ENCODE data around the gene DNAH17. TPM values are rescaled to one million over a fixed set of nuclear protein-coding genes. Genes with fewer than 3 reads are reported as not detected.

The DNAH17 gene
- total RNA-seq, 1 experiment from 2014 or later = 0.69 TPM

DNA sequence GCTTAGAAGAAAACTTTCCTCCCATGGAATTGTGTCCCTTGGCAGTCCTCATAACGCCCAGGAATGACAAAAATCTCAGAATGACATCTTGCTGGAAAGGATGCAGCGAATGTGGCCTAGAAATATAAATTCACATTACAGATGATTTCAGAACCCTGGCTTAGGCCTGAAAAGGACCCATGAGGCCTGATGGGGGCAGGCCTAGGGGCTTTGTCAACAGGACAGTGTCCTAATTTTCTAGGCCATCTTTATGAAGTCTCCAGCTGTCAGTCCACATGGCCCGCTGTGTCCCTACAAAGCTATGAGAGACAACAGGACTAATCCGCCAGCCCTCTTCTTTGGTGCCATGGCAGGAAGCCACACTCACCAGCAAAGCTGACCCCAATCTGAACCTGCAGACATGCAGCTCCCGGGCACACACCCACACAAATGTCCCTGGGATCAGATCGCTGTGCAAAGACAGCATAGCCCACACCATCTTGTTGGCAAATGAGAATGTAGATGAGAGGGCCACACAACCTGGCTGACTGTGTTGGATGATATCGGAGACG, 40.4 kb upstream of the DNAH17 start:
- POLR2A ChIA-PET = no interaction called here

DNA sequence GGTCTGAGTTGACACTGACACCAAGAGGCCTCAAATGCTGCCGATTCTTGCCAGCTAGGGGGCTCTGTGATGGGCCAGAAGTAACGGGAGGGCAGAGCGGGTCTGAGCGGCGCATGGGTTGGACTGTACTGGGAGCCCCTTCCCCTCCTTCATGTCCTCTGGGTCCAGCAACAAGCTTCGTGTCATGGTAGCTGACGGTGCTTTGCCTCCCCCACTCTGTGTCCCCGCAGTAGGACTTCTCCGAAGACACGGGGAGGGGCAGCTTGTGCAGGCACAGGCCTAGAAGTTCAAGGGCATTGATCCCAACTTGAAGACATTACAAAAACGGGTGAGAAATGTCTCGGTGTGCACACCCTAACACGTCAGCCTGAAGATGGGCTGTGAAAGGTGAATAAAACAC, 39.8 kb upstream of the DNAH17 start:
- no peak for DNase-seq (ENCODE audit: low read depth, low spot score)
- Histone ChIP-seq H3K9me3 (ENCODE audit: control insufficient read depth in 1 of 2, insufficient read depth in 1 of 2, low read depth in 1 of 2, low read length in 2 of 2) (no peaks in the 10 kb centered on the region), H3K27me3 (ENCODE audit: insufficient read depth, low read length) (peaks cover under 1% of the 10 kb centered on the region; the same call in 1 of the 2 replicates), H3K9ac (ENCODE audit: low read length) (no peak overlapping the region), H3K27ac (ENCODE audit: low read depth, low read length) (no peak overlapping the region), H3K4me2 (ENCODE audit: low read length) (no peak overlapping the region), H3K36me3 (ENCODE audit: control insufficient read depth in 1 of 2, insufficient read depth in 2 of 2, low read length in 2 of 2) (no peaks in the 10 kb centered on the region), H4K20me1 (ENCODE audit: insufficient read depth) (no peaks in the 10 kb centered on the region), H2AFZ (ENCODE audit: low read depth, low read length, poor library complexity, severe bottlenecking) (no peak overlapping the region), H3K4me1 (ENCODE audit: control insufficient read depth in 1 of 2, insufficient read depth in 2 of 2, low read length in 2 of 2) (no peaks in the 10 kb centered on the region), H3K79me2 (ENCODE audit: insufficient read depth, low read length) (no peaks in the 10 kb centered on the region), H3K4me3 (replicated peaks in 1 of 2; ENCODE audit: low read depth in 1 of 2, low read length in 2 of 2) (no peak overlapping the region), H3K9me2 (ENCODE audit: insufficient read depth) (no peaks in the 10 kb centered on the region)
- intact Hi-C loops (cut with micrococcal nuclease) = no loop called here
- ATAC-seq = no peak
- RAD21 ChIA-PET (ENCODE audit: low non-redundant PET in 1 of 2, low total read pairs in 2 of 2, uncharacterized antibody in 2 of 2, unreplicated experiment in 2 of 2) = no interaction called here
- TF ChIP-seq POLR2AphosphoS5 (IDR thresholded peaks at IDR 0.05; ENCODE audit: low read depth, low read length) (no peak), SP1 (IDR thresholded peaks at IDR 0.05; ENCODE audit: low read depth) (no peak), FOSL1 (IDR thresholded peaks at IDR 0.05; ENCODE audit: low read depth) (no peak), POLR2A (IDR thresholded peaks at IDR 0.05; ENCODE audit: borderline replicate concordance, extremely low read depth, insufficient read depth, insufficient read length) (no peak), RAD21 (IDR thresholded peaks at IDR 0.05; ENCODE audit: low read depth) (no peak), EZH2 (IDR thresholded peaks at IDR 0.05) (no peak), REST (IDR thresholded peaks at IDR 0.05; ENCODE audit: low read depth) (no peak), SIN3A (IDR thresholded peaks at IDR 0.05; ENCODE audit: low read depth) (no peak), ELF1 (IDR thresholded peaks at IDR 0.05; ENCODE audit: borderline replicate concordance, low read depth) (no peak), TCF7L2 (IDR thresholded peaks at IDR 0.05; ENCODE audit: borderline replicate concordance, extremely low read depth, insufficient read depth, insufficient read length) (no peak), CEBPB (IDR thresholded peaks at IDR 0.05; ENCODE audit: low read depth) (no peak)
- TF ChIP-seq, protein P1, sequence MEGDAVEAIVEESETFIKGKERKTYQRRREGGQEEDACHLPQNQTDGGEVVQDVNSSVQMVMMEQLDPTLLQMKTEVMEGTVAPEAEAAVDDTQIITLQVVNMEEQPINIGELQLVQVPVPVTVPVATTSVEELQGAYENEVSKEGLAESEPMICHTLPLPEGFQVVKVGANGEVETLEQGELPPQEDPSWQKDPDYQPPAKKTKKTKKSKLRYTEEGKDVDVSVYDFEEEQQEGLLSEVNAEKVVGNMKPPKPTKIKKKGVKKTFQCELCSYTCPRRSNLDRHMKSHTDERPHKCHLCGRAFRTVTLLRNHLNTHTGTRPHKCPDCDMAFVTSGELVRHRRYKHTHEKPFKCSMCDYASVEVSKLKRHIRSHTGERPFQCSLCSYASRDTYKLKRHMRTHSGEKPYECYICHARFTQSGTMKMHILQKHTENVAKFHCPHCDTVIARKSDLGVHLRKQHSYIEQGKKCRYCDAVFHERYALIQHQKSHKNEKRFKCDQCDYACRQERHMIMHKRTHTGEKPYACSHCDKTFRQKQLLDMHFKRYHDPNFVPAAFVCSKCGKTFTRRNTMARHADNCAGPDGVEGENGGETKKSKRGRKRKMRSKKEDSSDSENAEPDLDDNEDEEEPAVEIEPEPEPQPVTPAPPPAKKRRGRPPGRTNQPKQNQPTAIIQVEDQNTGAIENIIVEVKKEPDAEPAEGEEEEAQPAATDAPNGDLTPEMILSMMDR (IDR thresholded peaks at IDR 0.05 in 2 of 3, conservative IDR thresholded peaks at IDR 0.05 in 1 of 3; ENCODE audit: borderline replicate concordance in 1 of 3, insufficient read depth in 1 of 3, low read depth in 2 of 3, low read length in 2 of 3) = no peak
- POLR2A ChIA-PET = no interaction called here
- BruUV-seq (replicated peaks) = no TSS peak
- CTCF ChIA-PET = no interaction called here

More for the DNA sequence above, 40.4 kb upstream of the DNAH17 start:
- Histone ChIP-seq H2AFZ (ENCODE audit: low read depth, low read length, poor library complexity, severe bottlenecking) (no peak overlapping the region), H3K9me2 (ENCODE audit: insufficient read depth) (no peaks in the 10 kb centered on the region), H3K27ac (ENCODE audit: low read depth, low read length) (no peak overlapping the region), H3K4me1 (ENCODE audit: control insufficient read depth in 1 of 2, insufficient read depth in 2 of 2, low read length in 2 of 2) (no peaks in the 10 kb centered on the region), H3K36me3 (ENCODE audit: control insufficient read depth in 1 of 2, insufficient read depth in 2 of 2, low read length in 2 of 2) (no peaks in the 10 kb centered on the region), H3K27me3 (ENCODE audit: insufficient read depth, low read length) (no peaks in the 10 kb centered on the region), H3K4me3 (replicated peaks in 1 of 2; ENCODE audit: low read depth in 1 of 2, low read length in 2 of 2) (no peak overlapping the region), H3K9me3 (ENCODE audit: control insufficient read depth in 1 of 2, insufficient read depth in 1 of 2, low read depth in 1 of 2, low read length in 2 of 2) (no peaks in the 10 kb centered on the region), H3K79me2 (ENCODE audit: insufficient read depth, low read length) (no peaks in the 10 kb centered on the region), H3K9ac (ENCODE audit: low read length) (no peak overlapping the region), H3K4me2 (ENCODE audit: low read length) (no peak overlapping the region), H4K20me1 (ENCODE audit: insufficient read depth) (no peaks in the 10 kb centered on the region)
- DNase-seq (ENCODE audit: low read depth, low spot score) (no peak), ATAC-seq (no peak)
- RAD21 ChIA-PET (ENCODE audit: low non-redundant PET in 1 of 2, low total read pairs in 2 of 2, uncharacterized antibody in 2 of 2, unreplicated experiment in 2 of 2) = no interaction called here
- CTCF ChIA-PET = no interaction called here
- intact Hi-C loops (cut with micrococcal nuclease) = no loop called here
- TF ChIP-seq EZH2 (IDR thresholded peaks at IDR 0.05) = no peak
- TF ChIP-seq JUND (IDR thresholded peaks at IDR 0.05) = no peak
- no TSS peak for BruUV-seq (replicated peaks)

Data from HCT116 (cell line).